GM18858 (cell line): ENCODE data around the gene ELOVL4.

ENCODE experiments used
- ATAC-seq: cut with Tn5 transposase; IDR thresholded peaks from one replicate; pipeline ENCODE4 v1.9.1; 2021; ENCODE audit not compliant: unreplicated experiment

Gene ELOVL4

DNA sequence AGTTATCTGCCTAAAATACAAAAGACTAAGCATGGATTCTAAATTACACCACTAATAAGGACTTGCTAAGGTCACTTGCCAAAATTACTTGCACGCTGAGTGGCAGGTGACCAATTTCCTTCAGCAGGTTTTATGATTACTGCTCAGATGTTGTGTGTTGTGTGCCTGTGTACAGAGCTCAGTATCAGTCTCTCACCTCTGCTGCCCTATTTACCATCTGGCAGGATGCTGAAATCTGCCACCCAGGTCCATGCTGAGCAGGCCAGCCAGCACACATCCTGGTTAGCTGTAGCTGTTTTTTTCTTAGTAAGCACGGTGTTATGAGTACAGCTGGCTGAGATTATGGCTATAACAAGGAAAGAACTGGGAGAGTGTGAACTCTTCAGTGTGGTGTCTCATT is 34.0 kb downstream of the ELOVL4 start:
- ATAC-seq: no peak

DNA sequence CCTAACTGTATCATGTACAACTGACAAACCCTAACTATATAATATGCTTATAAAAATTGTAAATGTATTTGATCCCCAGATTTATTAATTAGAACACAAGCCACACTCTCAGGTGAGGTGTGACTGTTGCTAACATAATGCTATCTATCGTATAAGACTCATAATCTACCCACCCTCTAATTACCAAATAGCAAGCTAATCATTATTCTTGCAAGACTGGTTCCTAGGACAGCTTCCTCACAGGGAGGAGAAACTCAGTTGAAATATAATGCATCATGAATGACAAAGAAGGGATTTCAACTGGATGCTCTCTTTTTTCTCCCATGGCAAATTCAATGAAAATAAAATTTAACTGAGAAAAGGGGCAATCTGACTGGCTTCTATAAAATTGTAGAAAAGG is 35.4 kb downstream of the ELOVL4 start:
- ATAC-seq: no peak

DNA sequence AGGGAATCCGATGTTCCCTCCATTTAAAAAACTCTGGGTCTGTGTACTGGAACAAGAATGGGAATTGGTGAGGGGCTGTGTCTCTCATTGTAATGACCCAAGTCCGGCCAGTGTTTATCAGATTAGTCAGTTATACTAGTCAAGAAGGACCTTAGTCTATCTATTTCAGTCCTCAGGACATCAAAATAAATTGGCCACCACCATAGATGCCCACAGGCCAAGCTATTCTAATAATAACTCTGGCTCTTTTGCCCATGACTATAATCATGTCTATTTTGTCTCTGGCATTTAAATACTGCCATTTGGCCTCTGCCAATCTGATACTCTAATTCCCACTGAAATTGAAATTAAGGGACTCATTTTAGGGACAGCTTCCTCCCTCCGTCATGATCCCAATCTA is 37.8 kb downstream of the ELOVL4 start:
- ATAC-seq: no peak

DNA sequence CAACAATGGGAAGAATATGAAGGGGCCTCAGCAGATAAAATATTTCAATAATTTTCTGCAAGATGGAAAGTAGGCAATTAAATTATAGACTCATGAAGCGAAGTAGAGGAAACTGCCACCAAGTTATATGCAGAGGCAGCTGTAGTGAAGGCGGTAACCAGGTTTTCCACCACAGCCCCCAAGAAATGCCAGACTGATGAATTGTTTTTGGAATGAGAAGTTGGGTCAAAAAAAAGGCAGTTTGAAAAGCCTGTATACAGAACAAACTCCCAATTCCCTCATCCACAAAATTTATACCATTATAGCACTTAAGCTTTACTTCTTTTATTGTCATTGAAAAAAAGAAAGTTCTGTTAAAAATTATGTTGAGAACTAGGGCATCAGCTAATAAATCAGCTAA is 45.3 kb downstream of the ELOVL4 start:
- ATAC-seq: no peak

DNA sequence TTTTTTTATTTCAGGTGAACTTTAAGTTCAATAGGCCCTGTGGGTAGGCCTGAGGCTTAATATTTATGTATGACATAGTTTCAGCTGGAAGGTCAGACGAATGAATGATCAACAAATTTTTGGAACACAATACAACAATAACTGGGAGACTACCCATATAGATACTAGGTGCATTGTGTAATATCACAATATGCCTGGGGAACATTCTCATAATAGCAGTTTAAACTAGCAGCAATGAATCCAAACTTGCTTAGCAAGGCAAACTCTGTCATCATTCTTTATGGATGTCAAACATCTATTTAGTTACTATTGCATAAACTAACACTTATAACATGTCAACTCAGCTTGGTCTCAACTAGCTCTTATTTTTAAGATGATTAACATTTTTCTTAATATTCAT is 49.3 kb downstream of the ELOVL4 start:
- no peak for ATAC-seq

DNA sequence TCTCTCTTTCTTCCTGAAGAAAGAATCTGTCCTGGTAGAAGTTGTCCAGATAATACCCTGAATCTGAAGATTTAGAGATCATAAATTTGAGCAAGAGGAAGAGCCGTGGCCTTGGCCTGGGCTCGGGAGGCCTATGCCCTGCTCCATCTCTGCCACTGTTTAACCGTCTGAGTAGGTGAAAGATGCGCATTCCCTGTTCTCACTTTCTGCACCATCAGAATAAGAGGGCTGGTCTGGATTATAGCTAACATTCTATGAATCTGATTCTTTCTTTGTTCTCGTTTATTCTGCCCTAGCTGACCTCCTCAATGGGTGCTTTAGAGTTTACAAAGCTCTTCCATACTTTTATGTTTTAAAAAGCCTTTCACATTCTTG is 51.3 kb downstream of the ELOVL4 start:
- no peak for ATAC-seq

DNA sequence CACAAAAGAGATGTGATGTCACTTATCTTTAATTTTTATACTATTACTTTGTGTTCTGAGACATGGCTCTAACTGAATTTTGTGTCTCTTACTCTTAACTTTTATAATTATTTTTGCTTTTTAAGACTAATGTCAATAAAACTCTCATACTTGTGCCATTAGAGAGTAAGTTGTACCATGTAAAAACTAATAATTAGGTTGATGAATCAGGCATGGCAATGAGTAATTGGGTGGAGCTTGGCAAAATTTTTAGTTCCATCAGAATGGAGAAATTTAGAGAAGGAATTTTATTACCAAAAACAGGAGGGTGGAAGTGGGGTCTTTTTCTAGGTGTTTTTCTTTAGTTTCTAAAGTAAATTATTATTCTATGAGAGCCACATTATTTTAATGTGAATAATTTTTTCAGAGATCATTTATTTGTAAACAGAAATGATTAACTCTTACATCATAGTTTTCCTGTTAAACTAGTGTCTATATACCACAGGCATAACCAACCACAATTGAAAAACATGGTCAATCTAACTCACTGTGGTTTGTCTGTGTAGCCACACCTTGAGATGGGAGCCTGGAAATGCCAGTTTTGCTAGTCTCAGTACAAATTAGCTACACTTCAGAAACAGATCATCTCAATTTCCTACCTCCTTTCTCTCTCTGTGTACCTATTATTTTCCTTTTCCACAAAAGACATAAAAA is 51.8 kb downstream of the ELOVL4 start:
- ATAC-seq: no peak

DNA sequence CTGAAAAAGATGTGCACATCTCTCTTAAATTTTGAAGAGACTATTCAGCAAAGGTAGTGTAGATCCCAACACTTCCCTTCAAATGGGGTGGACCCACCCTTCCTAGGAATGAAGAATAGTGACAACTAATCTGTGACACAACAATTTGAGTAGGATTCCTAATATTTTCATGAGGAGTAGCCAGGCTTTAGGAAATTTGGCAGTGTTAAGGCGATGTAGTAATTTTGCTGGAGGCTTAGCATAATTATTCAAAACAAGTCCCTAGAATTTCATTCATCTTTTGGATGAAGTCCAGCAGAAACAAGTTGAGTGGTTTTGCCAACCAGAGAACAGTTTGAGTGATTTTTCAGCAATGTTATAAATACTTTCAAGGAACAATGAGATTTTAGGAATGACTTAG is 52.4 kb downstream of the ELOVL4 start:
- no peak for ATAC-seq

DNA sequence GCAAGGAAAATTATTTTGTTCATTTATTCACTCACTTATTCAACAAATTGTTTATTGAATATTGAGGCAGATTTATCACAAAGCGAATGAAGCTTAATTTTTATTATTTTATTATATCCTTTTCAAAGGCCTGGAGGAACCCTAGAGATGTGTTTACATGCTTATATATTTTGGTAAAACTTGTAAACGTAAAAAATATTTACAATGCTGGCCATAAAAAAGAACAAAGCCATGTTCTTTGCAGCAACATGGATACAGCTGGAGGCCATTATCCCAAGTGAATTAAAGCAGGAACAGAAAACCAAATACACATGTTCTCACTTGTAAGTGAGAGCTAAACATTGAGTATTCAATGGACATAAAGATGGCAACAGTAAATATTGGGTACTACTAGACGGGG is 58.8 kb downstream of the ELOVL4 start:
- no peak for ATAC-seq

DNA sequence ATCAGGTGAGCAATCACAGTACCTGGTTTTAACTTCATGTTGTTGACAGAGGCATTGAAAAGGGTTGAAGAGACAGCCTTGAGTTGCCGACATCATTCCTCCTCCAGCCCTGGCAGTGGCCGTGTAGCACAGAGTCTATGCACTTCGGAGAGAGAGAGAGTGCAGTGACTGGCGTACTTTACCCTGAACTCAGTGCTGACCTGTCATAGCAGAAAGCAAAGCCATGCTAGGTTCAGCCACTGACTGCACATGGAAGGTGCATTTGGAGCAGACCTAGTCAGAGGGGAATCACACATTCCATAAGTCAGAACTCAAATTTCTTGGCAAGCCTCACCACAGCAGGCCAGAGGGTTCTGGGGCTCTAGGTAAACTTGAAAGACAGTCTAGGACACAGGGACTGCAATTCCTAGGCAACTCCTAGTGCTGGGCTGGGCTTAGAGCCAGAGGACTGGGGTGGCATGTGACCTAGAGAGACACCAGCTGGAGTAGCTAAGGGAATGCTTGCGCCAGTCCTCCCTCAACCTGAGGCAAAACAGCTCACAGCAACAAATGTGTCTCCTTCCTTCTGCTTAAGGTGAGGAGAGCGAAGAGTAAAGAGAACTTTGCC is 69.1 kb downstream of the ELOVL4 start:
- ATAC-seq: no peak

DNA sequence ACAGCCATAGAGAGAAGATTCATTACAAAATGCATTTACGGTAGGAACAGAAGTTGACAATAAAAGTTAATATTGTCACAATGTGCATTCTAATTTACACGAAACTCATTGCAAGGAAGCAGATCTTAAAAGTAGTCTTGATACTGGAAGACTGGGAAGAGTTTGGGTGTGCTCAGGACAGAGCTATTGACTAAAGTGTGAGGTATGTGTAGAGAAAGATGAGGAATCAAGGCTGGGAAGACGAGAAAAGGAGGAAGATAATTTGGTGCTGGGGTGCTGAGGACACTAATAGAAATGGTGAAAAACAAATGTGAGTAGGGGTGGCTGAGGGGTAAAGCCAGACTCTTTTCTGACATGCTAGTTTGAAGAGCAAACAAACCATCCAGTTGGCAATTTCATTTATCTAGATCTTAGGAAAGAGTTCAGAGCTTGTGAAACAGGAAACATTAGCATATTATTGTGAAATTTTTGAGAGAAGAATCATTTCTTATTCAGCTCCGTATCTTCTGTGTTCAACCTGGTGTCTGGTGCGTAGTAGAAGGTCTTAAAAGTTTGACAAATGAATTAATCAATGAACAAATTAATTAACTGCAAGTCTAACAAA is 72.7 kb downstream of the ELOVL4 start:
- ATAC-seq: no peak

DNA sequence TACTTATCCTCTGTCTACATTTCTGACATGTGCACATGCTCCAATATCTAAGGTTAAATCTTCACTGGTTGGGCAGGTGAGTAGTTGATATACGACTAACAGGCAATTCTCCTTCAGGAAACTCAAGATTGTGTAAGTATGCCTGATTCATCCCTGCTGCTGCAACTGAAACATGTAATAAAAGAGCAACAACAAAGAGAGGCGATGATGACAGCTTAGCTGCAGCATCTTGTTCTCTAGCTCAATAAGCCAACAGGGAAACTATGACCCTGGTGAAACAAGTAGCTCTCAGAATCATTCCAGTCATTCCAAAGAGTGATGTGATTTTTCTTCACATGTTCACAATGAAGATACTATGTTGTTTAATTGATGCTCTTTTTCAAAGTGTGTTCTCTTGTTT is 74.4 kb downstream of the ELOVL4 start:
- ATAC-seq: no peak

DNA sequence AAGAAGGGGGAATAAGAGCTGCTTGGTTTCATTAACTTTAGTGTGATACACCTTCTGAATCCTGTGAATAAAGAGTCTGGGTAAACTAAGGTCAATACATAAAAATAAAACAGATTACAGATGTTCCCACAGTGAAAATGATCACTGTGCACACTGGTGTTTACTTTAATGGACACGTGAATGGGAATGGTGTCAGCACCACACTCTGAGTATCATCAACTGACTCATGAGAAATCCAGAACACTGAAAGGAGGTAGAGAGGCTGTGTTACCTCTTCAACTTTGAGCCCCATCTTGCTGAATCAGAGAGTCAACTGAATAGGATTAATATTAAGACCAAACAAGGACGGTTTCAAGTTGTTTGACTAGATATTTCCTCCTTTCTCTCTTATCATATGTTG is 75.0 kb downstream of the ELOVL4 start:
- ATAC-seq: no peak

DNA sequence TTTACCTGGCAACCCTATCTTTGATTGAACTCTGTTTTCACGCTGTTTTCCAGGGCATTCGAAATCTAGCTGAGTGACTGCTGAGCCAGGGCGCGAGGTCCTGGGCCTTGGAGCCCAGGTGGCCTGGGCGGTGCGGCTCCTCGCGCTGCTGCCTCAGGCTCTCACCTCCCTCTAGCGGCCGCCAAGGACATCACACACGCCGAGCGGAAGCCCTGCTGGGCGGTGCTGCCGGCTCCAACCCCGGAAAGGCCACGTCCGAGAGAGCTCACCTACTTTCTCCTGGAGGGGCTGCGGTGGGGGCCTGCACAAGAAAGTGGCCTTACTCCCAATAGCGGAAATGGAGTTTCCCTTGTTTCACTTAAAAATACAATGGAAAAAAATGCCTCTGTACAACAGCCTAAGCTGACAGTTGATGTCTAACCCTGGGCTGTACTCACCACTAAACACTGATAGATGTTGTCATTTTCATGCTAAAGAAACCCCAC is 77.7 kb downstream of the ELOVL4 start:
- ATAC-seq: peak; percentile 100

DNA sequence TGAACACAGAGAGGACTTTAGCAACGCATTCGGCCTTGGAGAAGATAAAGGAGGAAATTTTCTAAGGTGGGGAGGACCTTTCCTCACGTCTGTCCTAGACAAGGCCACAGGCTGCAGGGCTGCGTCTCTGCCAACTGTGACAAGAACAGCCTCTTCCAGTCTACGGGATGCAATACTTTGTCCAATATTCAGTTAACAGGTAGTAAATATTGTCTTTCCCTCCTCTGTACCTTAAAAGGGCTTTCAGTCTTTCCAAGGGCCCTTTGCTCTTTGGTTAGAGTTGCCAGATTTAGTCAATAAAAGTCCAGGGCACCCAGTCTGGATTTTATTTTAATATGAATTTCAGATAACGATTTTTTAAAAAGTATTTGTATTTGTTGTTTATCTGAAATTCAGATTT is 78.2 kb downstream of the ELOVL4 start:
- no peak for ATAC-seq

DNA sequence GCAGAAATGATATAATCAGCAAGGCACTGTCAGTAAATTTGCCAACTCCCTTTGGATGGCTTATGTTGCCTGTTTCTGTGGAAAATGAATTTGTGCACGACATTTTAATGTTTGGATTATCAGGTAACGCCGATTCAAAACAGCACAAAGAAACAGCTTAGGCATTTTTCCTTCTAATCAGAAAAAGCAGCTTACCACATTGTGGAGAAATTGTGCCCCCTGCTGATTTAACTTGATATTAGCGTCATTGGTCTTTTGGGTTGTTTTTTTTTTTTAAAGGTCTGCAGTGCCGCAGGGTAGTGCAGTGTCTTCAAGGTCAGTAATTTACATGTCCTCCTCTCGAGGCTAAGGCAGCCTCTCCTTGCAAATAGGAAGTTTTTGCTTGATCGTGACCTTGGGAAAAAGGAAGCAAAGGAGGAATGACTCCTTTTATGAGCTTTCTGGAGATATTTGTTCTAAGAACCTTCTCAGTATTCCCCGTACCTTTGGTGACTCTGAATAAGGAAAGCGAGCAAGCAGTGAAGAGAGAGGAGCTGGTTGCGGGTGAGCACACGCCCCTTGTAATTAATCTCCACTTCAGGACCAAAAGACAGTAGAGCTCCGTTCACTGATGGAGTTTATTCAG is 79.1 kb downstream of the ELOVL4 start:
- ATAC-seq: no peak
